Activated naive CD4-positive, alpha-beta T cell treated with anti-CD3 and anti-CD28 coated beads for 36 hours (primary cell): ENCODE measurements around the gene ST8SIA2. TPM values are rescaled to one million over a fixed set of nuclear protein-coding genes. Genes with fewer than 3 reads are reported as not detected.

Experiments used
- CTCF ChIA-PET: fragments of 350-600 bp; sonication (Branson Sonifier 250); formaldehyde crosslinking; loops from one replicate; lab custom pipeline; 2021; ENCODE audit warnings: antibody characterized with exemption; lab: Charles Lee
- DNase-seq: peaks from one replicate; pipeline ENCODE4 v3.0.0-alpha.2; 2020
- H3K27ac Mint-ChIP-seq: one replicate; pipeline ENCODE4 v1.8.0; 2021; ENCODE audit warnings: mild to moderate bottlenecking, mixed read lengths
- H3K27me3 Mint-ChIP-seq: one replicate; pipeline ENCODE4 v1.8.0; 2021; ENCODE audit warnings: low read depth, mixed read lengths
- H3K36me3 Mint-ChIP-seq: one replicate; pipeline ENCODE4 v1.8.0; 2021; ENCODE audit warnings: low read depth, mixed read lengths
- H3K4me1 Mint-ChIP-seq: one replicate; pipeline ENCODE4 v1.8.0; 2021; ENCODE audit warnings: low read depth, mixed read lengths
- H3K4me3 Mint-ChIP-seq: one replicate; pipeline ENCODE4 v1.8.0; 2021; ENCODE audit warnings: mild to moderate bottlenecking, moderate library complexity, mixed read lengths
- H3K9me3 Mint-ChIP-seq: one replicate; pipeline ENCODE4 v1.8.0; 2021; ENCODE audit warnings: mixed read lengths
- intact Hi-C: fragments of 100-400 bp; cut with micrococcal nuclease; formaldehyde crosslinking; loops from one replicate; pipeline ENCODE4 v1.15.1; 2023
- total RNA-seq, 2 experiments: library from RNA; stranded (reverse); gene quantifications; one replicate each; pipeline ENCODE4 v1.2.3, GENCODE V29; 2021

Gene ST8SIA2
- total RNA-seq, 2 experiments from 2014 or later = not detected

DNA sequence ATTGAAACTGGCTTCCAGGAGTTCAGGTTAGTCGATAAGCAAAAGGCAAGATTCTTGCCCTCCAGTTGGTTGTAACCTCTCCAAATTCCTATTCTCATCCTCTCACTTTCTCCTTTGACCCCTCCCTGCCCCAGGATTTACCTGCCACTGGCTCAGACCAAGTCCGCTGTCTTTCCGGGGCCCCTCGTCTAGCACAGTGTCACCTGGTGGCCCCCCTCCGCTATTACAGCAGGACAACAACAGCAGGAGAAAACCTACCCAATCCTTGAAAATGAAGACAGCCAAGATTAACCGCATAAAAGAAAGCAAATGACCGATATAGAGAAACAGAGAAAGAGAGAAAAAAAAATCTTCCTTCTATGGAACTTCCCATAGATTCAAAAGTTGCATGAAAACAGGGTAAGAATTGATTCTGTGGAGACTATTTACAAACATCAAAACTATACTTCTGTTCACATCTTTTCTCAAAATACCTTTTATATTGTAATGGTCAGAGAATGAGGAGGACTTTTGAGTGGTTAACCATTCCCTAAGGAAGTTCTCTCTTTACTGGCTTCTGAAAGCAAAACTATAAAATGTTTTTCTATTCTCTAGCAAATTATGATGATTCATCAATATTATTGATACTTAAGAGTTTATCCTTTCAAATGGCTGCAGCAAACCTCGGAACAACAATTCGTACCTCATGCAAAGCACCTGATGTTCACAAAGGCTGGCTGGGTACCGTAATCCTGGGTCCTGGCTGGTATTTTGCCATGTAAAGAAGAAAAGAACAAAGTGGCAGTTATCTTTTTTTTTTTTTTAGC, 10.0 kb upstream of the ST8SIA2 start:
- intact Hi-C loops = loop anchor here (1.0 kb wide), 1 partner anchor 286 kb away; no protein-coding TSS in a partner anchor
- Mint-ChIP-seq H3K27me3 (peaks cover 28% of the 10 kb centered on the region), H3K9me3 (no peaks in the 10 kb centered on the region), H3K4me3 (no peak overlapping the region), H3K27ac (no peak overlapping the region), H3K36me3 (no peaks in the 10 kb centered on the region), H3K4me1 (no peaks in the 10 kb centered on the region)
- CTCF ChIA-PET = interaction anchor here (0.7 kb wide), 1 partner anchor 26 kb away, joined by 3 read pairs; no protein-coding TSS in a partner anchor
- DNase-seq = peak; percentile 54

DNA sequence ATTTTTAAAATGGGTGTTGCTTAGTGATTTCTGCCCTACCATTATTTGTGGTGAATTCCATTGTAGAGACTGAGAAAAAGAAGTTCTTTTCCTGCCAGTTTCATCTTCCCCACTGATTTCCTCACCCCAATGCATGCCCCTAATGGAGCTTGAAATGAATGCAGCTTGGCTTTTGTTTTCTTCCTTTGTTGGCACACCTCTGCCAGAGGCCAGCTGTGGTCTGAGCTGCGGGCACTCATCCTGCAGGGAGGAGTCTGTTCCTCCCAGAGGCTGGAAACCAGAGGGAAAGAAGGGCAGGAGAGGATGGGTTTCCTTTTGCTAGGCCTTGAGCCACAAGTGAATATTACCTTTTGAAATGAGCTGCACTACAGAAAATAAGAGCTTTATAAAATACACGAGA, 9.3 kb upstream of the ST8SIA2 start:
- Mint-ChIP-seq H3K27ac (no peak overlapping the region), H3K36me3 (no peaks in the 10 kb centered on the region), H3K4me3 (no peak overlapping the region), H3K9me3 (no peaks in the 10 kb centered on the region), H3K27me3 (peaks cover 28% of the 10 kb centered on the region), H3K4me1 (no peaks in the 10 kb centered on the region)
- CTCF ChIA-PET = no interaction called here
- intact Hi-C loops = no loop called here
- no peak for DNase-seq

DNA sequence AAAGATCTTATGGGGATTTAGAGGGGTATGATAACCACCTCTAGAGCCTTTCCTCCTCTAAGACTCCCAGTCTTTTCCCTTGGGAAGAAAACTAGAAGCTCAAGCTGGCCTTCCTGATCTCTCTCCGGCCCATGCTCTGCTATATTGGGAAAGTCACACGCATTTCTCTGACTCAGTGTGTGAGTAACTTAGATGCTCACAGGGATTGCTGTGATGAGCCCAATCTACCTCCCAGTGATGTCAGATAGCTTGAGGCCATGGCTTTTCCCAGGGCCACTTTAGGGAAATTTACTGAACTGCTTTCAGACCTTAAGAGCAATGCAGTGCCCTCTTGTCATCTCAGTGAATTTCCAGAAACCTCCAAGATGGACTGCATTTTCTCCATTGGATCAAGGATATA, 8.6 kb upstream of the ST8SIA2 start:
- Mint-ChIP-seq H3K27ac (no peak overlapping the region), H3K9me3 (no peaks in the 10 kb centered on the region), H3K27me3 (peaks cover 30% of the 10 kb centered on the region), H3K4me1 (no peaks in the 10 kb centered on the region), H3K36me3 (no peaks in the 10 kb centered on the region), H3K4me3 (no peak overlapping the region)
- no peak for DNase-seq
- CTCF ChIA-PET = no interaction called here
- intact Hi-C loops = no loop called here

DNA sequence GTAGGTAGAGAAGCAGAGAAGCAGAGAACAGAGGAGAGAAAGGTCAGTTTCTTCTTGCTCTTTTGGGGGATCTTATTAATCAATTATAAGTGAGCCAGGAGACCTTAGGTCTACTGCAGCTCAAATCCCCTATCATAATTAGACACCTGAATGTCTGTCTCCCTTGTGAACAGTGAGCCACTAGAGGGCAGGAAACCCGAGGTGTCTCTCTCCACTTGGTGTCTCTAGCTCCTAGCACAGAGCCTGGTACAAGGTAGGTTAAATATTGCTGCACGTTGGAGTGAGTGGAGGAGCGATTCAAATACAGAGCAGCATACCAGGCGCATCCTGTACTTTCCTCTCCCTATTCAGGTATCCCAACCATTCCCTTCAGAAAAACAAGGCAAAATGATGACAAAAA, 2.0 kb upstream of the ST8SIA2 start:
- peak; percentile 56 for DNase-seq
- no peak overlapping the region for H3K27ac Mint-ChIP-seq
- intact Hi-C loops = loop anchor here (2.0 kb wide), 1 partner anchor 323 kb away; no protein-coding TSS in a partner anchor
- H3K36me3 Mint-ChIP-seq = no peaks in the 10 kb centered on the region
- peaks cover 7% of the 10 kb centered on the region for H3K4me1 Mint-ChIP-seq
- no peak overlapping the region for H3K4me3 Mint-ChIP-seq
- CTCF ChIA-PET = interaction anchor here (0.7 kb wide), 1 partner anchor 325 kb away, joined by 3 read pairs; no protein-coding TSS in a partner anchor
- peaks cover 60% of the 10 kb centered on the region for H3K27me3 Mint-ChIP-seq
- no peaks in the 10 kb centered on the region for H3K9me3 Mint-ChIP-seq

DNA sequence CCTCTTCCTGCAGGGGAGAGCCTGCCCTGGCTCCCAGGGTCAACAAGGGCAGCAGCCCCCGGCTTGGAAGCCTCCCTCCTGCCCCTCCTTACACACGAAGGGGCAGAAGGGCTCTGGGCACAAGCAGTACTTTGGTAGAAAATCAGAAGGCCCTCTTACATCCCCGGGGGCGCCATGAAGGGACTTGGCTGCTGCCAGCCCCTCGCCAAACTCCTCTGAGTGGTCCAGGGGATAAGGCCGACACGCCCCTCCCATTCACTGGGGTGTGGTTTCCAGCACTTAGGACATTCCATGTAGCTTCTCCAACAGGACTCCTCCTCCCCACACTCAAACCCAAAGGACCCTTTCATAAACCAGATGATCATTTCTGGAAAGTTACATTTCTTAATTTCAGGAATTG, 1.2 kb upstream of the ST8SIA2 start:
- CTCF ChIA-PET = no interaction called here
- H3K4me1 Mint-ChIP-seq = peaks cover 7% of the 10 kb centered on the region
- intact Hi-C loops = no loop called here
- H3K4me3 Mint-ChIP-seq = no peak overlapping the region
- no peak for DNase-seq
- peaks cover 60% of the 10 kb centered on the region for H3K27me3 Mint-ChIP-seq
- no peak overlapping the region for H3K27ac Mint-ChIP-seq
- H3K36me3 Mint-ChIP-seq = no peaks in the 10 kb centered on the region
- H3K9me3 Mint-ChIP-seq = no peaks in the 10 kb centered on the region

DNA sequence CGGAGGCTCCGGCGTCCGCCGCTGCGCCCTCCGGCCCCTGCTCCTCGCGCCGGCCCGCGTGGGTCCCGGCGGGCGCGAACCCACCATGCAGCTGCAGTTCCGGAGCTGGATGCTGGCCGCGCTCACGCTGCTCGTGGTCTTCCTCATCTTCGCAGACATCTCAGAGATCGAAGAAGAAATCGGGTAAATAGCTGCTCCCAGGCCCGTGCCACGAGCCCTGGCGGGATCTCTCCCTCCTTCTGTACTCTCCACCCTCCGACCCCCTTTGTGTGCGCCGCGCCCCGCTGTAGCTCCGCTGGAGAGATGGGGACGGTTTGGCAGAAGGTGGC, 263 bp downstream of the ST8SIA2 start:
- CTCF ChIA-PET = interaction anchor here (1.1 kb wide), 1 partner anchor 321 kb away, joined by 3 read pairs; no protein-coding TSS in a partner anchor
- Mint-ChIP-seq H3K36me3 (no peaks in the 10 kb centered on the region), H3K4me1 (peaks cover 7% of the 10 kb centered on the region), H3K4me3 (peak overlapping the region; percentile 23), H3K27ac (no peak overlapping the region), H3K27me3 (peaks cover 58% of the 10 kb centered on the region), H3K9me3 (no peaks in the 10 kb centered on the region)
- intact Hi-C loops = no loop called here
- no peak for DNase-seq

DNA sequence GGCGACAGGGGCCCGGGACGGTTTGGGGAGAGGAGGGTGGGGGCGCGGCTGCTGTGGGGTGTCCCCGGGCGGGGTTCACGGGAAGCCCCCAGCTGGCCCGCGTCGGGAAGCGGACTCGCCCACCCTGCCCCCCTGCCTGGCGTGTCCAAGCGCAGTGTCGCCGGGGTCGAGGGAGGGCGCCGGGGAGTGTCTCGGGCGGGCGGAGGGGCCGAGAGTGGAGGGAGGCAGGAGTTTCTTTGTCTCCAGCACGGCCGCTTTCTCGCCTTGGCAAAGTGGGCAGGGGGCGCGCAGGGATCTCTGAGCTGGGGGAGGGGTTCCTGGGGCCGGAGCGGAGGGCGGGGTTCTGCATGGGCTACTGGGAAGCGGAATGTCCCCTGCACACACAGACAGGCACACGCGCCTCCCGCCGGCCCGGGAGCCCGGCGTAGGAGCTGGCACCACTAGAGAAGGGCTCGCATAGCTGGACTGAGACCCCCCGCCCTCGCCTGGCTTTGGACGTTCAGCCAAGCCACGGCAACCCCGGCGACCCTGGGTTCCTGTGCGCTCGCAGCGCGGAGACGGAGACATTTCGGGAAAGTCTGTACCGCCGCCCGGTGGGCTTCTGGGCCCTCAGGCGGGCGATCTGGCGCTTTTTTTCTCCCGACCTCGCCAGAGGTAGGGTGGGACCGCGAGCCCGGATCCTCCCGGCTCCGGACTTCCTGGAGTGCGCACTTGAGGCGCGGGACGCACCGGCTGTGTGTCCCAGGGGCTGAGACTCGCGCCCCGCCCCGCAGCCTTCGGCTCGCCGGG, 822 bp downstream of the ST8SIA2 start:
- no peak overlapping the region for H3K27ac Mint-ChIP-seq
- CTCF ChIA-PET = interaction anchor here (1.1 kb wide), 1 partner anchor 320 kb away, joined by 3 read pairs; no protein-coding TSS in a partner anchor

DNA sequence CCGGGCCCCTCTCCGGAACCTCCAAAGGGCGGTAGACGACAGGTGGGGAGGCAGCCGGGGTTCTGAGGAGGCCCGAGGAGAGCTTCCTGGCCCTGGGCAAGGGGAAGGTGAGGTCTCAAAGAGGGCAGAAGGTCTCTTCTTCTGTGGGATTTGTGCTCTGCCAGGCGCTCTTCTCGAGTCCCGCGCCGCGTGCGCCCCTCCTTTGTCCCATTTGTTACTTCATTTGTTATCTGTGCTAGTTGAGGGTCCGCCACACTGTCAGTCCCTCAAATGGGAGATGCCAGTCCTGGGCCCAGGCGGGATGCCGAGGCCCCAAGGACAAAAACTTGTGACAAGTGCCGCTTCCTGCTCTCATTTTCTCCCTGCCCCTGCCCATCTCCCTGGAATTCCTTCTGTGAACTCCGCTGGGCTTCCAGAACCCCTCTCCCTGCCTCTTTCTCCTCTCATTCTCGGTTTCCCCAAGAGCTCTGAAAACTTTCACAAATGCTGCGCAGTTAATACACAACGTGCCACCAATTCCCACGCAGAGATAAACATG, 1.5 kb downstream of the ST8SIA2 start:
- H3K4me1 Mint-ChIP-seq = peaks cover 7% of the 10 kb centered on the region
- H3K27ac Mint-ChIP-seq = no peak overlapping the region
- DNase-seq = no peak
- intact Hi-C loops = no loop called here
- H3K27me3 Mint-ChIP-seq = peaks cover 58% of the 10 kb centered on the region
- H3K36me3 Mint-ChIP-seq = no peaks in the 10 kb centered on the region
- H3K4me3 Mint-ChIP-seq = no peak overlapping the region
- CTCF ChIA-PET = no interaction called here
- H3K9me3 Mint-ChIP-seq = no peaks in the 10 kb centered on the region

More for the DNA sequence above, 822 bp downstream of the ST8SIA2 start:
- no peak overlapping the region for H3K4me3 Mint-ChIP-seq
- intact Hi-C loops = no loop called here
- no peak for DNase-seq
- peaks cover 58% of the 10 kb centered on the region for H3K27me3 Mint-ChIP-seq
- peaks cover 7% of the 10 kb centered on the region for H3K4me1 Mint-ChIP-seq
- no peaks in the 10 kb centered on the region for H3K9me3 Mint-ChIP-seq
- no peaks in the 10 kb centered on the region for H3K36me3 Mint-ChIP-seq

DNA sequence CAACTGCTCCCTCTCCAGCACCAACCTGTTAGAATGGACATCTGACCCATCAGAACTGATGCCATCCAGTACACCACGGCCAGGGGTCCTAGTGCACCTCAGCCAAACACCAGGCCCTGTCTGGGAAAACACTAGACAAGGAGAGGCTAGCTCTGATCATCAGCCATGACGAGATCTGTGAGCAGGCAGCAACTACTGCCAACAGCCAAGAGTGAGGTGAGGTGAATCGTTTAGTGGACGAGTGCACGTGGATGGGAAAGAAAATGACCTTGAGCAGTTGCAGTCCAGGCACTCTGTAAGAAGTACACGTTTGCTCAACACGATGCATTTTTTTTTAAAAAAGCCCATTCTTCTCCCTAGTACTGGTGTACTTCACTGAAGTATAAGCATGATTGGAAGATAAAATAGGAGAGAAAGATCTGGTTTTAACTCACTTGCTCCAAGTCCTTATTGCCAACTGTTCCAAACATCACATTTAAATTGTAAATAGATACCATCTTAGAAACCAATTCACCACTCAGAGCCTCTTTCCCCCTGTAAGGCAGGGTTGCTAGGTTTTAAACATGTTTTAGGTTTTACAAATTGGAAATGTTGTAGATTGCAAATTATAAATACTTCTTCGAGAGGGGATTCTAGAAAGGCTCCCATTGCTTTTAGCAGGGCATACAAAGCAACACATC, 5.7 kb downstream of the ST8SIA2 start:
- DNase-seq = no peak
- Mint-ChIP-seq H3K27me3 (peaks cover 34% of the 10 kb centered on the region), H3K27ac (no peak overlapping the region), H3K4me1 (peaks cover 5% of the 10 kb centered on the region), H3K4me3 (no peak overlapping the region), H3K36me3 (no peaks in the 10 kb centered on the region), H3K9me3 (no peaks in the 10 kb centered on the region)
- CTCF ChIA-PET = no interaction called here
- intact Hi-C loops = no loop called here

DNA sequence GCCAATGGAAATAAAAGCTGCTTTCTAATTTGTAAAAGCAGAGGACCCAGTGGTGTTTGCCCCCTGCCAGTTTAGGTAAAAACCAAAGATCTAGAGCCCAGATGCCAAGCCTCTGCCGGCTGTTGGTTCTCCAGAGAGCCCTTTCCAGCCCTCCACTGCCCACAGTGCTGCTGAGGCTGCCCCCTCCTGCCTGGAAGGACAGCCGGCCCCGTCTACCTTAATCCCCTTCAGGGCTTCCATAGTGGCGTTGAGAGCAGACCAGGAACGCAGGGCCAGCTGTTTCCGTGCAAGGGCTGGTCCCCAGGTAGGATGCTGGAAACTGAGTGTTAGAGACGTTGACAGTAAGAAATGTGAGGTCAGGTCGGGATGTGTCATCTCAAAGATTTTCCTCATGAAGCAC, 6.9 kb downstream of the ST8SIA2 start:
- Mint-ChIP-seq H3K4me3 (no peak overlapping the region), H3K4me1 (no peaks in the 10 kb centered on the region), H3K36me3 (no peaks in the 10 kb centered on the region), H3K9me3 (no peaks in the 10 kb centered on the region), H3K27ac (no peak overlapping the region), H3K27me3 (peaks cover 26% of the 10 kb centered on the region)
- no peak for DNase-seq
- CTCF ChIA-PET = no interaction called here
- intact Hi-C loops = no loop called here

DNA sequence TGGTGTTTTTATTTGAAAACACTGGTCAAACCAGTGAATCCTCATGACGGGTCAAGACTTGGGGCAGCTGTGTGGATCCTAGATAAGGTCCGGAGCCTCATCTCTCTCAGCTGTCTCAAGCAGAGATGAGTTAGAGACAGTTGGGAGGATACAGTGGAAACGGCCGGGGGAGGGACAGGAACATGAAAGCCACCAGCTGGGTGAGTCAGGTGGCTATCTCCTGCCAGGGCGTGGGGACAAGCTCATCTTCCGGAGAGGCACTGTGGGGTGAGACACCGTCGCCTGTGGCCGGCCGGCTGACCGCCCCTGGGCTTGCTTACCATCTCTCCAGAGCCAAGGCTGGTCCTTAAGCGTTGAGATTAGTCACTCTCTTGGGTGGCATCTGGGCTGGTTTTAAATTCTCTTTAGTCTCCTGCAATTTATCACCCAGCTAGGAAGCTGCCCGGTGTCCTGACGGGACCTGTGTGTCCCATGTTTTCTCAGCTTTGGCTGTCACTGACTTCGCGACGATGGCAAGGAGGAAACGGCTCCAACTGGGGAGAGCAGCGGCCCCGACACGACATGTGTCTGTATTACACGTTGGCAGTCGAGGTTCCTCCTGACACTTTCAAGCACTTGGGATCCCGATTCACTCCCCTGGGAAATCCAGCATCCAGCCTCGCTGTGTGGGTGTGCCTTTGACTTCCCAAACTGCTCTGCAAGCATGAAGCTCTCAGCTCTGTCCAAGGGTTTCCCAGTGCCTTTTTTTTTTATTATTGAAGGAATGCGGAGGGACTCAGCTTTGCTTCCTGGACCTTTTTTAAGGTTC, 7.5 kb downstream of the ST8SIA2 start:
- Mint-ChIP-seq H3K27ac (no peak overlapping the region), H3K4me1 (no peaks in the 10 kb centered on the region), H3K27me3 (peaks cover 20% of the 10 kb centered on the region), H3K4me3 (no peak overlapping the region), H3K36me3 (no peaks in the 10 kb centered on the region), H3K9me3 (no peaks in the 10 kb centered on the region)
- CTCF ChIA-PET = no interaction called here
- DNase-seq = no peak
- intact Hi-C loops = no loop called here
